ENCODE data around the gene NCKAP1. TPM values are rescaled to one million over a fixed set of nuclear protein-coding genes. Genes with fewer than 3 reads are reported as not detected.

The NCKAP1 gene
- total and polyA plus RNA-seq, 4 donors, result 16.1 to 64.2 (median 24.4) TPM

DNA sequence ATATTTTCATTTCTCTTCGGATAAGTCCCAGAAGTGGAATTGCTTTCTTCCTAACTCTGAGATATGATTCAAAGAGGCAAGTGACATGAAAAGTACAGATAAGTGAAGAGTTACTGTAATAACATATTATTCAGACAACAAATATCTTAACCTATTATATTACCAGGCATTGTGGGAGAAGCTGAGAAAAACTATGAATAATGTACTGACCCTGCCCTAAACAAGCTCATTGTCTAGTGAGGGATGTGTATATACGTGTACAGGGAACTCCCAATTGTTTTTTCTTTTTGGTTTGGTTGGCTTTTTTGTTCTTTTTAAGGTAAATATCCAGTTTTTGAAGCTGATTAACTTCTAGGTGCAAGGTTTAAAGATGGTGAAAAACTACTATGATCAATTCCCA, 26.5 kb downstream of the NCKAP1 start (continued):
- TF ChIP-seq, protein P1, sequence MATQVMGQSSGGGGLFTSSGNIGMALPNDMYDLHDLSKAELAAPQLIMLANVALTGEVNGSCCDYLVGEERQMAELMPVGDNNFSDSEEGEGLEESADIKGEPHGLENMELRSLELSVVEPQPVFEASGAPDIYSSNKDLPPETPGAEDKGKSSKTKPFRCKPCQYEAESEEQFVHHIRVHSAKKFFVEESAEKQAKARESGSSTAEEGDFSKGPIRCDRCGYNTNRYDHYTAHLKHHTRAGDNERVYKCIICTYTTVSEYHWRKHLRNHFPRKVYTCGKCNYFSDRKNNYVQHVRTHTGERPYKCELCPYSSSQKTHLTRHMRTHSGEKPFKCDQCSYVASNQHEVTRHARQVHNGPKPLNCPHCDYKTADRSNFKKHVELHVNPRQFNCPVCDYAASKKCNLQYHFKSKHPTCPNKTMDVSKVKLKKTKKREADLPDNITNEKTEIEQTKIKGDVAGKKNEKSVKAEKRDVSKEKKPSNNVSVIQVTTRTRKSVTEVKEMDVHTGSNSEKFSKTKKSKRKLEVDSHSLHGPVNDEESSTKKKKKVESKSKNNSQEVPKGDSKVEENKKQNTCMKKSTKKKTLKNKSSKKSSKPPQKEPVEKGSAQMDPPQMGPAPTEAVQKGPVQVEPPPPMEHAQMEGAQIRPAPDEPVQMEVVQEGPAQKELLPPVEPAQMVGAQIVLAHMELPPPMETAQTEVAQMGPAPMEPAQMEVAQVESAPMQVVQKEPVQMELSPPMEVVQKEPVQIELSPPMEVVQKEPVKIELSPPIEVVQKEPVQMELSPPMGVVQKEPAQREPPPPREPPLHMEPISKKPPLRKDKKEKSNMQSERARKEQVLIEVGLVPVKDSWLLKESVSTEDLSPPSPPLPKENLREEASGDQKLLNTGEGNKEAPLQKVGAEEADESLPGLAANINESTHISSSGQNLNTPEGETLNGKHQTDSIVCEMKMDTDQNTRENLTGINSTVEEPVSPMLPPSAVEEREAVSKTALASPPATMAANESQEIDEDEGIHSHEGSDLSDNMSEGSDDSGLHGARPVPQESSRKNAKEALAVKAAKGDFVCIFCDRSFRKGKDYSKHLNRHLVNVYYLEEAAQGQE (IDR thresholded peaks at IDR 0.05), result no peak
- TF ChIP-seq, protein P2, sequence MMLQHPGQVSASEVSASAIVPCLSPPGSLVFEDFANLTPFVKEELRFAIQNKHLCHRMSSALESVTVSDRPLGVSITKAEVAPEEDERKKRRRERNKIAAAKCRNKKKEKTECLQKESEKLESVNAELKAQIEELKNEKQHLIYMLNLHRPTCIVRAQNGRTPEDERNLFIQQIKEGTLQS (IDR thresholded peaks at IDR 0.05), result no peak
- no peak for TF ChIP-seq EGR1 (IDR thresholded peaks at IDR 0.05; ENCODE audit: low read depth in 2 of 2)
- TF ChIP-seq RAD21 (IDR thresholded peaks at IDR 0.05), result no peak
- no peak for TF ChIP-seq NR2F2 (IDR thresholded peaks at IDR 0.05)
- TF ChIP-seq FOXA2 (IDR thresholded peaks at IDR 0.05), result no peak
- TF ChIP-seq FOXA1 (IDR thresholded peaks at IDR 0.05), result no peak
- no peak for TF ChIP-seq TAF1 (conservative IDR thresholded peaks at IDR 0.05)

DNA sequence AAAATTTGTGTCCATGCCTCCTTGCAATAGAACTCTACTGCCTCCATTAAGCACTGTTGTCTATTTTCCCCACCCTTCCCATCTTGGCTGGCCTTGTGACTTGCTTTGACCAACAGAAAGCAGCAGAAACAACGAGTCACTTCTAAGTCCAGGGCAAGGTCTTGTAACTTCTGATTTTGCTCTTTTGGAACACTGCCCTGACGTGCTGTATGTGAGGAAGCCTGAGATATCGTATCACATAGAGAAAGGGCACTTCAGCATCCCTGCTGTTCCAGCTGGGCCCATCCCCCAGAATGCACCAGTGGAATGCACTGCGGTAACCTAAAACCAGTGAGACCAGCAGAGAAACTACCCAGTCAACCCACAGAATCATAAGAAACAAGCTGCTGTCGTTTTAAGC, 28.1 kb downstream of the NCKAP1 start:
- H3K9ac ChIP-seq (ENCODE audit: low read depth in 1 of 2, low read length in 2 of 2), result no peak overlapping the region
- WGBS, result 72% methylated on average over 5 of the region's 5 CpGs
- TF ChIP-seq, protein P3, sequence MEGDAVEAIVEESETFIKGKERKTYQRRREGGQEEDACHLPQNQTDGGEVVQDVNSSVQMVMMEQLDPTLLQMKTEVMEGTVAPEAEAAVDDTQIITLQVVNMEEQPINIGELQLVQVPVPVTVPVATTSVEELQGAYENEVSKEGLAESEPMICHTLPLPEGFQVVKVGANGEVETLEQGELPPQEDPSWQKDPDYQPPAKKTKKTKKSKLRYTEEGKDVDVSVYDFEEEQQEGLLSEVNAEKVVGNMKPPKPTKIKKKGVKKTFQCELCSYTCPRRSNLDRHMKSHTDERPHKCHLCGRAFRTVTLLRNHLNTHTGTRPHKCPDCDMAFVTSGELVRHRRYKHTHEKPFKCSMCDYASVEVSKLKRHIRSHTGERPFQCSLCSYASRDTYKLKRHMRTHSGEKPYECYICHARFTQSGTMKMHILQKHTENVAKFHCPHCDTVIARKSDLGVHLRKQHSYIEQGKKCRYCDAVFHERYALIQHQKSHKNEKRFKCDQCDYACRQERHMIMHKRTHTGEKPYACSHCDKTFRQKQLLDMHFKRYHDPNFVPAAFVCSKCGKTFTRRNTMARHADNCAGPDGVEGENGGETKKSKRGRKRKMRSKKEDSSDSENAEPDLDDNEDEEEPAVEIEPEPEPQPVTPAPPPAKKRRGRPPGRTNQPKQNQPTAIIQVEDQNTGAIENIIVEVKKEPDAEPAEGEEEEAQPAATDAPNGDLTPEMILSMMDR (IDR thresholded peaks at IDR 0.05; ENCODE audit: low read depth, low read length, missing input control), result no peak
- TF ChIP-seq HNF4G (IDR thresholded peaks at IDR 0.05) (no peak), JUND (IDR thresholded peaks at IDR 0.05) (no peak), RXRA (IDR thresholded peaks at IDR 0.05) (no peak), EGR1 (IDR thresholded peaks at IDR 0.05; ENCODE audit: low read depth in 2 of 2) (no peak), YY1 (IDR thresholded peaks at IDR 0.05) (no peak), GABPA (IDR thresholded peaks at IDR 0.05 in 1 of 2, conservative IDR thresholded peaks at IDR 0.05 in 1 of 2) (no peak), FOXA2 (IDR thresholded peaks at IDR 0.05) (no peak), FOXA1 (IDR thresholded peaks at IDR 0.05) (no peak), NR2F2 (IDR thresholded peaks at IDR 0.05) (no peak), TAF1 (conservative IDR thresholded peaks at IDR 0.05) (no peak)
- TF ChIP-seq, protein P1 (IDR thresholded peaks at IDR 0.05), result no peak
- TF ChIP-seq, protein P4, sequence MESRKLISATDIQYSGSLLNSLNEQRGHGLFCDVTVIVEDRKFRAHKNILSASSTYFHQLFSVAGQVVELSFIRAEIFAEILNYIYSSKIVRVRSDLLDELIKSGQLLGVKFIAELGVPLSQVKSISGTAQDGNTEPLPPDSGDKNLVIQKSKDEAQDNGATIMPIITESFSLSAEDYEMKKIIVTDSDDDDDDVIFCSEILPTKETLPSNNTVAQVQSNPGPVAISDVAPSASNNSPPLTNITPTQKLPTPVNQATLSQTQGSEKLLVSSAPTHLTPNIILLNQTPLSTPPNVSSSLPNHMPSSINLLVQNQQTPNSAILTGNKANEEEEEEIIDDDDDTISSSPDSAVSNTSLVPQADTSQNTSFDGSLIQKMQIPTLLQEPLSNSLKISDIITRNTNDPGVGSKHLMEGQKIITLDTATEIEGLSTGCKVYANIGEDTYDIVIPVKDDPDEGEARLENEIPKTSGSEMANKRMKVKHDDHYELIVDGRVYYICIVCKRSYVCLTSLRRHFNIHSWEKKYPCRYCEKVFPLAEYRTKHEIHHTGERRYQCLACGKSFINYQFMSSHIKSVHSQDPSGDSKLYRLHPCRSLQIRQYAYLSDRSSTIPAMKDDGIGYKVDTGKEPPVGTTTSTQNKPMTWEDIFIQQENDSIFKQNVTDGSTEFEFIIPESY (IDR thresholded peaks at IDR 0.05), result no peak
- TF ChIP-seq, protein P2 (IDR thresholded peaks at IDR 0.05), result no peak
- TF ChIP-seq, protein P5, sequence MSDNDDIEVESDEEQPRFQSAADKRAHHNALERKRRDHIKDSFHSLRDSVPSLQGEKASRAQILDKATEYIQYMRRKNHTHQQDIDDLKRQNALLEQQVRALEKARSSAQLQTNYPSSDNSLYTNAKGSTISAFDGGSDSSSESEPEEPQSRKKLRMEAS (IDR thresholded peaks at IDR 0.05), result no peak
- no peaks in the 10 kb centered on the region for H3K27me3 ChIP-seq (ENCODE audit: control insufficient read depth in 4 of 4, insufficient read depth in 4 of 4, low read length in 3 of 4)
- no peak for DNase-seq (ENCODE audit: low spot score)
- H3K36me3 ChIP-seq (ENCODE audit: control insufficient read depth in 4 of 4, insufficient read depth in 3 of 4, low read depth in 1 of 4, low read length in 3 of 4), result no peaks in the 10 kb centered on the region
- H3K4me3 ChIP-seq (ENCODE audit: low read depth in 1 of 3, low read length in 3 of 3), result no peak overlapping the region
- H3K9me3 ChIP-seq (ENCODE audit: control insufficient read depth in 4 of 4, low read length in 3 of 4), result no peaks in the 10 kb centered on the region
- no peaks in the 10 kb centered on the region for H3K4me1 ChIP-seq (ENCODE audit: control insufficient read depth in 4 of 4, insufficient read depth in 4 of 4, low read length in 3 of 4)
- H3K27ac ChIP-seq (ENCODE audit: low read depth in 1 of 2, low read length in 2 of 2), result no peak overlapping the region

All from liver (tissue), 9 donors.